Measurements from ENCODE around the gene MRPS2. TPM values are rescaled to one million over a fixed set of nuclear protein-coding genes. Genes with fewer than 3 reads are reported as not detected.
A peak's percentile ranks its signal among the peaks of the same experiment; 100 is the strongest.

Gene MRPS2
- total and polyA plus RNA-seq, 2 experiments from 2014 or later = 22.4 to 59.1 TPM

DNA sequence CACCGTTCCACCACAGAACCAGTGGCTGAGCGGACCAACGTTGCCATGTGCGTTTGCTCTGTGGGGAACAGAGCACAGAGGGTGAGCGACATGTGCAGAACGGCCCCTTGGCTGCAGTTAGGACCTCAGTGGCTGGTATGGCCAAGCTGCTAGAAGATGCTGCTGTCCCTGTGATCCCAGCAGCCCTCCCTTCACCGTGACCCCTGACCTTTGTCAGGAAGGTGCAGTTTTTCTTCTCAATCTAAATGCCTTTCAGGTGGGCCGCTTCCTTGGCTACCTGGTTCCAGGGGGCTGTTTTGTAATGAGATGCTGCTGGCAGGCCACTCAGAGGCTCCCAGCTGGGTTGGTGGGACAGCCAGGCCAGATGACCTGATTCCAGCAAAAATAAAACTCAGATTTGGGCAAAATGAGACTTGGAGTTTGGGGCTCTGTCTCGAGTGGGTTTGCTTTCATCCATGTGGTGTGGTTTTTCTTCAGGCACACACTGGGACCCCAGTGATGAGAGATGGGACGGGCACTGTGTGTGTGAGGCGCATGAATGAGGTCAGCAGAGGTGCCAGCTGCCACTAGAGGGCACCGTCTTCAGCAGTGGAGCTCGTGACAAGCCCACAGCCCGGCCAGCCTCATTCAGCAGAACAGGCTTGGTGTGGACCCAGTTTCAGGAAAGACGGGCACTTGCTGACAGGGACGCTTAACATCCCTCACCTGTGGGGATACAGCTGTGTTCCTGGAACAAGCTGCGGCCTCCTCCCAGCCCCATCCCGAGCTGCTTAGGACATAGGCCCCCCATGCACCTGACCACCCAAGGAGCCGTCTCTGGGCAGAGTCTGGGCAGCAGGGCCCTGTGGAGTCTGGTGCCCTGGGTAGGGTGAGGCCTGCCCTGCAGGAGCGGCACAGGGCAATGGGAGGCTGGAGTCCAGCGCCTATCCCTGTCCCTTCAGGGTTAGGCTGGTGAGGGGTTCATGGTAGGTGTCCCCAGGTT, 4.1 kb downstream of the MRPS2 start:
- H3K4me3 ChIP-seq = no peak overlapping the region
- peak; percentile 79 for DNase-seq (ENCODE audit: low spot score)
- no peaks in the 10 kb centered on the region for H3K36me3 ChIP-seq (replicated peaks; ENCODE audit: insufficient read depth, low read depth)
- H3K4me1 ChIP-seq (ENCODE audit: insufficient read depth) = peaks cover 7% of the 10 kb centered on the region
- TF ChIP-seq EZH2phosphoT487 (IDR thresholded peaks at IDR 0.05; ENCODE audit: low read depth, severe bottlenecking, unreplicated experiment) (no peak), EZH2 (IDR thresholded peaks at IDR 0.05; ENCODE audit: borderline replicate concordance) (no peak)
- TF ChIP-seq, protein P1, sequence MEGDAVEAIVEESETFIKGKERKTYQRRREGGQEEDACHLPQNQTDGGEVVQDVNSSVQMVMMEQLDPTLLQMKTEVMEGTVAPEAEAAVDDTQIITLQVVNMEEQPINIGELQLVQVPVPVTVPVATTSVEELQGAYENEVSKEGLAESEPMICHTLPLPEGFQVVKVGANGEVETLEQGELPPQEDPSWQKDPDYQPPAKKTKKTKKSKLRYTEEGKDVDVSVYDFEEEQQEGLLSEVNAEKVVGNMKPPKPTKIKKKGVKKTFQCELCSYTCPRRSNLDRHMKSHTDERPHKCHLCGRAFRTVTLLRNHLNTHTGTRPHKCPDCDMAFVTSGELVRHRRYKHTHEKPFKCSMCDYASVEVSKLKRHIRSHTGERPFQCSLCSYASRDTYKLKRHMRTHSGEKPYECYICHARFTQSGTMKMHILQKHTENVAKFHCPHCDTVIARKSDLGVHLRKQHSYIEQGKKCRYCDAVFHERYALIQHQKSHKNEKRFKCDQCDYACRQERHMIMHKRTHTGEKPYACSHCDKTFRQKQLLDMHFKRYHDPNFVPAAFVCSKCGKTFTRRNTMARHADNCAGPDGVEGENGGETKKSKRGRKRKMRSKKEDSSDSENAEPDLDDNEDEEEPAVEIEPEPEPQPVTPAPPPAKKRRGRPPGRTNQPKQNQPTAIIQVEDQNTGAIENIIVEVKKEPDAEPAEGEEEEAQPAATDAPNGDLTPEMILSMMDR (IDR thresholded peaks at IDR 0.05; ENCODE audit: poor library complexity) = peak; percentile 64
- no peaks in the 10 kb centered on the region for H3K9me2 ChIP-seq (replicated peaks; ENCODE audit: insufficient read depth)
- no peak overlapping the region for H3K27ac ChIP-seq
- H3K4me2 ChIP-seq = no peak overlapping the region
- peaks cover 17% of the 10 kb centered on the region for H3K79me2 ChIP-seq
- 79% methylated on average over 19 of the region's 21 CpGs for WGBS (ENCODE audit: low lambda C conversion rate, missing lambda C conversion rate)
- no peaks in the 10 kb centered on the region for H3K27me3 ChIP-seq
- H2AFZ ChIP-seq = no peak overlapping the region
- H4K20me1 ChIP-seq (ENCODE audit: insufficient read depth, poor library complexity, severe bottlenecking) = peaks cover 5% of the 10 kb centered on the region
- H3K9me3 ChIP-seq (ENCODE audit: low read depth) = no peaks in the 10 kb centered on the region

DNA sequence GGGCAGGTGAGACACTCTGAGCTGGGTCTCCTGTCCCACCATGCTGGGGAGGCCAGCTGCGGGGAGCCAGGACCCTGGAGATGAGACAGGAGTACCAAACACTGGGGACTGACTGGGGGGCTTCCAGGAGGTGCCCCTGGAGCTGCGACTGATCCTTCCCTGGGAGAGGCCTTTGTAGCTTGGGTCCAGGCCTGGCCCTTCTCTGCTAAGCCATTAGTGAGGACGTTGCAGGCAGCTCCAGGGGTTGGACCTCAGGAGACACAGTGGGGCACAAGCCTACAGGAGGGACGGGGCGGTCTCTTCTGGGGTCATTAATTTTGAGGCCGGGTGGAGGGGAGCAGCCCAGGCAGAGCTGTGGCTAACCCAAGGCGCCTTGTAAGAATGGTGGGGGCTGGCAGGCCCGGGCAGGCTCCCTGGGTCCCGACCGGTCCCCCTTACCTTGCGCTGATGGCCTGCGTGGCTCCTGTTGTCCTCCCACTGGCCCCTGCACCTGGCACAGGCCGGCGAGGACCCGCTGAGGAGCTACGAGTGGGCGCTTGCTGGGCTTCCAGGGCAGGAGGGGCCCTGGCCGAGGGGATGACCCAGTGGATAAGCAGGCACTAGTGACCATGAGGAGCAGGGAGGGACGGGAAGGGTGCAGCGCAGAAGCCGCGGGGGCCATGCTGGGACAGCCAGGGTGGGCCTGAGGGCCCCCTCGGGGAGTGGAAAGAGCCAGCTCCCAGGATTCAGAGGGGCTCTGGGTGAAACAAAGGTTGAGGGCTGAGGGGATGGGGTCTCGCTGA, 5.1 kb downstream of the MRPS2 start:
- Histone ChIP-seq H3K36me3 (replicated peaks; ENCODE audit: insufficient read depth, low read depth) (no peaks in the 10 kb centered on the region), H3K9me2 (replicated peaks; ENCODE audit: insufficient read depth) (no peaks in the 10 kb centered on the region), H3K9me3 (ENCODE audit: low read depth) (no peaks in the 10 kb centered on the region), H3K79me2 (peaks cover 17% of the 10 kb centered on the region), H3K27me3 (no peaks in the 10 kb centered on the region), H3K4me1 (ENCODE audit: insufficient read depth) (peaks cover 7% of the 10 kb centered on the region), H3K4me3 (no peak overlapping the region), H3K27ac (no peak overlapping the region), H4K20me1 (ENCODE audit: insufficient read depth, poor library complexity, severe bottlenecking) (peaks cover 5% of the 10 kb centered on the region), H3K4me2 (no peak overlapping the region), H2AFZ (no peak overlapping the region)
- WGBS (ENCODE audit: low lambda C conversion rate, missing lambda C conversion rate) = 92% methylated on average over 21 of the region's 24 CpGs
- no peak for DNase-seq (ENCODE audit: low spot score)
- TF ChIP-seq, protein P1 (IDR thresholded peaks at IDR 0.05; ENCODE audit: poor library complexity) = no peak
- TF ChIP-seq EZH2 (IDR thresholded peaks at IDR 0.05; ENCODE audit: borderline replicate concordance) (no peak), EZH2phosphoT487 (IDR thresholded peaks at IDR 0.05; ENCODE audit: low read depth, severe bottlenecking, unreplicated experiment) (no peak)

GRCh38 chr9:135506327-135507103, 6.0 kb downstream of the MRPS2 start:
- no peak for DNase-seq (ENCODE audit: low spot score)

More at GRCh38 chr9:135506327-135507103, 6.0 kb downstream of the MRPS2 start:
- peaks cover 3% of the 10 kb centered on the region for H3K4me1 ChIP-seq (ENCODE audit: insufficient read depth)
- WGBS (ENCODE audit: low lambda C conversion rate, missing lambda C conversion rate) = 72% methylated on average over 13 of the region's 14 CpGs
- no peak overlapping the region for H3K4me3 ChIP-seq
- no peaks in the 10 kb centered on the region for H3K9me3 ChIP-seq (ENCODE audit: low read depth)
- H4K20me1 ChIP-seq (ENCODE audit: insufficient read depth, poor library complexity, severe bottlenecking) = peaks cover 3% of the 10 kb centered on the region
- H3K9me2 ChIP-seq (replicated peaks; ENCODE audit: insufficient read depth) = no peaks in the 10 kb centered on the region
- no peaks in the 10 kb centered on the region for H3K36me3 ChIP-seq (replicated peaks; ENCODE audit: insufficient read depth, low read depth)
- H3K4me2 ChIP-seq = no peak overlapping the region
- H3K79me2 ChIP-seq = peaks cover 10% of the 10 kb centered on the region
- H2AFZ ChIP-seq = no peak overlapping the region
- TF ChIP-seq EZH2 (IDR thresholded peaks at IDR 0.05; ENCODE audit: borderline replicate concordance) (no peak), EZH2phosphoT487 (IDR thresholded peaks at IDR 0.05; ENCODE audit: low read depth, severe bottlenecking, unreplicated experiment) (no peak)
- TF ChIP-seq, protein P1 (IDR thresholded peaks at IDR 0.05; ENCODE audit: poor library complexity) = no peak
- H3K27me3 ChIP-seq = no peaks in the 10 kb centered on the region
- no peak overlapping the region for H3K27ac ChIP-seq
